ENCODE results near the gene SFMBT2. TPM values are rescaled to one million over a fixed set of nuclear protein-coding genes. Genes with fewer than 3 reads are reported as not detected.

Gene SFMBT2
- polyA plus RNA-seq, 1 donor = 7.9 TPM

- no peak for DNase-seq
These were observed 239.0 kb downstream of the SFMBT2 start for GRCh38 chr10:7171825-7172224.

GRCh38 chr10:7170626-7171322 lies 240.1 kb downstream of the SFMBT2 start:
- no peak for DNase-seq

GRCh38 chr10:7168414-7168813 lies 242.4 kb downstream of the SFMBT2 start:
- DNase-seq = no peak

GRCh38 chr10:7165500-7166177 lies 245.2 kb downstream of the SFMBT2 start:
- DNase-seq = no peak

GRCh38 chr10:7164955-7165354 lies 245.9 kb downstream of the SFMBT2 start:
- no peak for DNase-seq

GRCh38 chr10:7162331-7162730 lies 248.5 kb downstream of the SFMBT2 start:
- DNase-seq = no peak

GRCh38 chr10:7161484-7162250 lies 249.2 kb downstream of the SFMBT2 start:
- peak; percentile 36 for DNase-seq

- DNase-seq = no peak
These were observed 250.9 kb downstream of the SFMBT2 start for GRCh38 chr10:7159928-7160327.

GRCh38 chr10:7159517-7159916 lies 251.3 kb downstream of the SFMBT2 start:
- DNase-seq = no peak

GRCh38 chr10:7157091-7157490 lies 253.7 kb downstream of the SFMBT2 start:
- no peak for DNase-seq

- DNase-seq = no peak
These were observed 257.1 kb downstream of the SFMBT2 start for GRCh38 chr10:7153750-7154149.

- no peak for DNase-seq
These were observed 257.9 kb downstream of the SFMBT2 start for GRCh38 chr10:7152982-7153381.

- no peak for DNase-seq
These were observed 258.5 kb downstream of the SFMBT2 start for GRCh38 chr10:7152341-7152740.

- DNase-seq = no peak
These were observed 259.3 kb downstream of the SFMBT2 start for GRCh38 chr10:7151538-7151937.

- DNase-seq = no peak
These were observed 260.5 kb downstream of the SFMBT2 start for GRCh38 chr10:7150349-7150748.

- DNase-seq = no peak
These were observed 264.6 kb downstream of the SFMBT2 start for GRCh38 chr10:7146189-7146588.

GRCh38 chr10:7136016-7136415 lies 274.8 kb downstream of the SFMBT2 start:
- no peak for DNase-seq

- DNase-seq = no peak
These were observed 275.6 kb downstream of the SFMBT2 start for GRCh38 chr10:7135188-7135587.

- no peak for DNase-seq
These were observed 276.4 kb downstream of the SFMBT2 start for GRCh38 chr10:7134448-7134847.

- no peak for DNase-seq
These were observed 276.9 kb downstream of the SFMBT2 start for GRCh38 chr10:7133958-7134357.

- DNase-seq = no peak
These were observed 277.6 kb downstream of the SFMBT2 start for GRCh38 chr10:7133278-7133677.

GRCh38 chr10:7130191-7130911 lies 280.5 kb downstream of the SFMBT2 start:
- no peak for DNase-seq

GRCh38 chr10:7123774-7124173 lies 287.1 kb downstream of the SFMBT2 start:
- DNase-seq = no peak

All from hindlimb muscle (tissue), 1 donor.